ENCODE data around the gene GALNT18. TPM values are rescaled to one million over a fixed set of nuclear protein-coding genes. Genes with fewer than 3 reads are reported as not detected.

The GALNT18 gene
- total and polyA plus RNA-seq, 2 donors (not counting 3 experiments of a cell fraction or from before 2014, with no cell fraction given): 0.17 to 0.18 TPM

DNA sequence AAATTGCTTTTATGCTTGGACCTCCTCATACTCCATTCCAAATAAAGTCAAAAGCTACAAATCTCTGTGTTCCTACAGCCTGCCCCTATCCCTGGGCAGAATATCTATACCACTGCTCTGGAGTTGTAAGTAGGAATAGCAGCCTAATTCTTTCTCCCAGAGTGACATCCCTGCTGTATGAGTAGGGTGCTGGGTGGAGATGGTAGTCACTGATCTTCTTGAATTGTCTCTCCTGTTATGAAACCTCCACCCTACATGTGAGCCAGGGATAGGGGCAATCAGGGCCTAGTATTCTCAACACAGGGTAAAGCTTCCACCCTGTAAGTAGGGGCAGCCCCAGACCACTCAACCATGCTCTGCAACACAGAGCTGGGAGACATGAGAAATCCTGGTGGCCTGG lies 19.8 kb downstream of the GALNT18 start:
- H3K27ac ChIP-seq (ENCODE audit: insufficient read depth, low read depth, low read length): no peak overlapping the region
- no peaks in the 10 kb centered on the region for H3K79me2 ChIP-seq (ENCODE audit: control insufficient read depth, insufficient read depth, low read length)
- intact Hi-C loops (cut with micrococcal nuclease): no loop called here
- no peak for TF ChIP-seq POLR2A (IDR thresholded peaks at IDR 0.05; ENCODE audit: low read depth, low read length)
- TF ChIP-seq POLR2AphosphoS5 (IDR thresholded peaks at IDR 0.05; ENCODE audit: insufficient read depth, low read depth, low read length): no peak
- TF ChIP-seq GATA2 (IDR thresholded peaks at IDR 0.05; ENCODE audit: insufficient read depth, insufficient read length, low read depth, low read length): no peak
- no peak for TF ChIP-seq JUN (IDR thresholded peaks at IDR 0.05; ENCODE audit: borderline replicate concordance, insufficient read depth, insufficient read length, low read depth)
- TF ChIP-seq, protein P1, sequence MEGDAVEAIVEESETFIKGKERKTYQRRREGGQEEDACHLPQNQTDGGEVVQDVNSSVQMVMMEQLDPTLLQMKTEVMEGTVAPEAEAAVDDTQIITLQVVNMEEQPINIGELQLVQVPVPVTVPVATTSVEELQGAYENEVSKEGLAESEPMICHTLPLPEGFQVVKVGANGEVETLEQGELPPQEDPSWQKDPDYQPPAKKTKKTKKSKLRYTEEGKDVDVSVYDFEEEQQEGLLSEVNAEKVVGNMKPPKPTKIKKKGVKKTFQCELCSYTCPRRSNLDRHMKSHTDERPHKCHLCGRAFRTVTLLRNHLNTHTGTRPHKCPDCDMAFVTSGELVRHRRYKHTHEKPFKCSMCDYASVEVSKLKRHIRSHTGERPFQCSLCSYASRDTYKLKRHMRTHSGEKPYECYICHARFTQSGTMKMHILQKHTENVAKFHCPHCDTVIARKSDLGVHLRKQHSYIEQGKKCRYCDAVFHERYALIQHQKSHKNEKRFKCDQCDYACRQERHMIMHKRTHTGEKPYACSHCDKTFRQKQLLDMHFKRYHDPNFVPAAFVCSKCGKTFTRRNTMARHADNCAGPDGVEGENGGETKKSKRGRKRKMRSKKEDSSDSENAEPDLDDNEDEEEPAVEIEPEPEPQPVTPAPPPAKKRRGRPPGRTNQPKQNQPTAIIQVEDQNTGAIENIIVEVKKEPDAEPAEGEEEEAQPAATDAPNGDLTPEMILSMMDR (IDR thresholded peaks at IDR 0.05; ENCODE audit: extremely low read depth in 1 of 2, insufficient read depth in 1 of 2, low read depth in 1 of 2, low read length in 2 of 2): no peak
- TF ChIP-seq, protein P2, sequence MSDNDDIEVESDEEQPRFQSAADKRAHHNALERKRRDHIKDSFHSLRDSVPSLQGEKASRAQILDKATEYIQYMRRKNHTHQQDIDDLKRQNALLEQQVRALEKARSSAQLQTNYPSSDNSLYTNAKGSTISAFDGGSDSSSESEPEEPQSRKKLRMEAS (IDR thresholded peaks at IDR 0.05; ENCODE audit: insufficient read depth, insufficient read length): no peak
- TF ChIP-seq FOS (IDR thresholded peaks at IDR 0.05; ENCODE audit: borderline replicate concordance, insufficient read depth, low read length): no peak
- no peak for TF ChIP-seq MYC (IDR thresholded peaks at IDR 0.05; ENCODE audit: low read depth, low read length)
- TF ChIP-seq EZH2 (IDR thresholded peaks at IDR 0.05; ENCODE audit: borderline replicate concordance, low read depth, low read length, severe bottlenecking): no peak
- H3K36me3 ChIP-seq (ENCODE audit: control insufficient read depth in 2 of 2, extremely low read depth in 1 of 2, insufficient read depth in 2 of 2, low read length in 2 of 2): no peaks in the 10 kb centered on the region
- ChIA-PET POLR2A (no interaction called here), CTCF (no interaction called here)
- no TSS peak for BruUV-seq (replicated peaks)
- dilution Hi-C loops (cut with MboI; ENCODE audit: extremely low pct_ligation_motif_present, low sequenced_read_pairs): no loop called here
- H3K4me1 ChIP-seq (ENCODE audit: control insufficient read depth, extremely low read depth, insufficient read depth, low read length): no peaks in the 10 kb centered on the region
- no peaks in the 10 kb centered on the region for H3K9me1 ChIP-seq (replicated peaks; ENCODE audit: control insufficient read depth, extremely low read depth, insufficient read depth, low read length)
- no peaks in the 10 kb centered on the region for H3K9me3 ChIP-seq (replicated peaks; ENCODE audit: control insufficient read depth, insufficient read depth, low read length)
- no peaks in the 10 kb centered on the region for H4K20me1 ChIP-seq (replicated peaks; ENCODE audit: control insufficient read depth, extremely low read depth, insufficient read depth, low read length)
- no peak for DNase-seq (ENCODE audit: low read depth, low spot score)
- no peak overlapping the region for H3K9ac ChIP-seq (replicated peaks; ENCODE audit: extremely low read depth, insufficient read depth, low read length)
- FAIRE-seq: no peak
- no peak overlapping the region for H3K4me3 ChIP-seq (replicated peaks in 1 of 3; ENCODE audit: insufficient read depth in 1 of 3, low read depth in 1 of 3, low read length in 3 of 3)
- no peak overlapping the region for H3K4me2 ChIP-seq (ENCODE audit: insufficient read depth, low read length)
- peaks cover 0 to 2% of the 10 kb centered on the region in 2 experiments for H3K27me3 ChIP-seq (ENCODE audit: control insufficient read depth in 2 of 2, insufficient read depth in 2 of 2, low read length in 2 of 2)
- H2AFZ ChIP-seq (ENCODE audit: low read depth, low read length): no peak overlapping the region

All from endothelial cell of umbilical vein (primary cell).